Ascending aorta (tissue), 2 donors: Measurements from ENCODE around the gene APBA2. TPM values are rescaled to one million over a fixed set of nuclear protein-coding genes. Genes with fewer than 3 reads are reported as not detected.

Experiments used
- DNase-seq, 2 donors: peaks; one replicate each; pipeline ENCODE4 v3.0.0-alpha.2; 2019; ENCODE audit warnings: low spot score in 2 of 2
- H3K27ac ChIP-seq, 2 donors: fragments of 200-600 bp; sonication (generic); one replicate each; pipeline ENCODE4 v1.5.1; 2016 to 2017; ENCODE audit warnings: mild to moderate bottlenecking in 1 of 2
- H3K27me3 ChIP-seq: fragments of 200-600 bp; sonication (generic); one replicate; pipeline ENCODE4 v1.5.1; 2017
- H3K36me3 ChIP-seq, 2 donors: fragments of 200-600 bp; sonication (generic); one replicate each; pipeline ENCODE4 v1.5.1; 2016
- H3K4me1 ChIP-seq, 2 donors: fragments of 200-600 bp; sonication (generic); one replicate each; pipeline ENCODE4 v1.5.1; 2016 to 2017; ENCODE audit warnings: mild to moderate bottlenecking in 1 of 2
- H3K4me3 ChIP-seq, 2 donors: fragments of 200-600 bp; sonication (generic); one replicate each; pipeline ENCODE4 v1.5.1; 2016 to 2017; ENCODE audit warnings: mild to moderate bottlenecking in 1 of 2
- H3K9me3 ChIP-seq, 2 donors: fragments of 200-600 bp; sonication (generic); one replicate each; pipeline ENCODE4 v1.5.1; 2016
- intact Hi-C: fragments of 100-400 bp; cut with DNase I; formaldehyde crosslinking; loops from one replicate; pipeline ENCODE4 v1.15.1; 2023
- total RNA-seq: library from RNA; depleted of rRNA; stranded (reverse); fragments of >200 nt; gene quantifications from one replicate; pipeline ENCODE4 v1.1.0, GENCODE V29; 2016
- TF ChIP-seq, protein P1 (sequence below), 3 experiments: fragments of 200-600 bp in 2 of 3; fragments of 450-650 bp in 1 of 3; sonication (generic) in 2 of 3; IDR thresholded peaks; one replicate each; pipeline ENCODE4 v1.5.1; 2016 to 2019; ENCODE audit warnings: antibody characterized with exemption in 3 of 3, mild to moderate bottlenecking in 1 of 3, moderate library complexity in 1 of 3

The APBA2 gene
- total RNA-seq, 1 donor from 2014 or later: 2.4 TPM

DNA sequence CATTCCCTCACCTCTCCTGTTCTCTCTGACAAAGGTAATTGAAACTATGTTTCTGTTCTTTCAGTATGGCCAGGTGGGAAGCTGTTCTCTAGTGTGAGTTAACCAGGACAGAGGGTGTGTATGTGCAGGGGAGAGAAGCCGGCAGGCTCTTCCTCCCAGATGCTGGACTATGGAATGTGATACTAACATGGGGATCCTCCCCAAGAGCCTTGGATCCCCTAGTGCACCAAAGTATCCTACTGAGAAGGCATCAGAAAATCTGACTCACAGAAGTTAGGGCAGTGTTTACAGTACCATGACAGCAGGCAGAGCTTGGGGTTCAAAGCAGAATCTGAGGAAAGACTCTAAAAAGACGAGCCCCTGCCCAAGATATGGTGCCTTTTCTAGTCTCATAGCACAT is 123.1 kb downstream of the APBA2 start:
- TF ChIP-seq, protein P1, sequence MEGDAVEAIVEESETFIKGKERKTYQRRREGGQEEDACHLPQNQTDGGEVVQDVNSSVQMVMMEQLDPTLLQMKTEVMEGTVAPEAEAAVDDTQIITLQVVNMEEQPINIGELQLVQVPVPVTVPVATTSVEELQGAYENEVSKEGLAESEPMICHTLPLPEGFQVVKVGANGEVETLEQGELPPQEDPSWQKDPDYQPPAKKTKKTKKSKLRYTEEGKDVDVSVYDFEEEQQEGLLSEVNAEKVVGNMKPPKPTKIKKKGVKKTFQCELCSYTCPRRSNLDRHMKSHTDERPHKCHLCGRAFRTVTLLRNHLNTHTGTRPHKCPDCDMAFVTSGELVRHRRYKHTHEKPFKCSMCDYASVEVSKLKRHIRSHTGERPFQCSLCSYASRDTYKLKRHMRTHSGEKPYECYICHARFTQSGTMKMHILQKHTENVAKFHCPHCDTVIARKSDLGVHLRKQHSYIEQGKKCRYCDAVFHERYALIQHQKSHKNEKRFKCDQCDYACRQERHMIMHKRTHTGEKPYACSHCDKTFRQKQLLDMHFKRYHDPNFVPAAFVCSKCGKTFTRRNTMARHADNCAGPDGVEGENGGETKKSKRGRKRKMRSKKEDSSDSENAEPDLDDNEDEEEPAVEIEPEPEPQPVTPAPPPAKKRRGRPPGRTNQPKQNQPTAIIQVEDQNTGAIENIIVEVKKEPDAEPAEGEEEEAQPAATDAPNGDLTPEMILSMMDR (IDR thresholded peaks at IDR 0.05): no peak
- intact Hi-C loops: no loop called here
- no peak for DNase-seq
- H3K4me3 ChIP-seq: no peak overlapping the region
- no peaks in the 10 kb centered on the region for H3K9me3 ChIP-seq
- no peaks in the 10 kb centered on the region for H3K36me3 ChIP-seq
- no peaks in the 10 kb centered on the region for H3K27me3 ChIP-seq
- no peak overlapping the region for H3K27ac ChIP-seq
- no peaks in the 10 kb centered on the region for H3K4me1 ChIP-seq

DNA sequence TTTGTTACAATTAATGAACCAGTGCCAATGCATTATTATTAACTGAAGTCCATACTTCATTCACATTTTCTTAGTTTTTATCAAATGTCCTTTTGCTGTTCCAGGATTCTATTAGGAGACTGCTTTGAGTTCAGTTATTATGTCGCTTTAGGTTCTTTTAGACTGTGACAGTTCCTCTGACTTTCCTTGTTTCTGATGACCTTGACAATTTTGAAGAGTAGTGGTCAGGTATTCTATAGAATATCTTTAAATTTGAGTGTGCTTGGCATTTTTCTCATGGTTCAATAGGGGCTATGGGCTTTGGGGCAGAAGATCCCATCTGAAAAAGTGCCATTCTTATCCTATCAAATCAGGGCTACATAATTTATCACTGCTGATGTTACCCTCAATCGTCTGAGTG is 126.3 kb downstream of the APBA2 start:
- no peaks in the 10 kb centered on the region for H3K4me1 ChIP-seq
- no peak overlapping the region for H3K27ac ChIP-seq
- intact Hi-C loops: no loop called here
- H3K27me3 ChIP-seq: no peaks in the 10 kb centered on the region
- TF ChIP-seq, protein P1 (IDR thresholded peaks at IDR 0.05): no peak
- H3K9me3 ChIP-seq: no peaks in the 10 kb centered on the region
- no peak overlapping the region for H3K4me3 ChIP-seq
- H3K36me3 ChIP-seq: no peaks in the 10 kb centered on the region
- no peak for DNase-seq

DNA sequence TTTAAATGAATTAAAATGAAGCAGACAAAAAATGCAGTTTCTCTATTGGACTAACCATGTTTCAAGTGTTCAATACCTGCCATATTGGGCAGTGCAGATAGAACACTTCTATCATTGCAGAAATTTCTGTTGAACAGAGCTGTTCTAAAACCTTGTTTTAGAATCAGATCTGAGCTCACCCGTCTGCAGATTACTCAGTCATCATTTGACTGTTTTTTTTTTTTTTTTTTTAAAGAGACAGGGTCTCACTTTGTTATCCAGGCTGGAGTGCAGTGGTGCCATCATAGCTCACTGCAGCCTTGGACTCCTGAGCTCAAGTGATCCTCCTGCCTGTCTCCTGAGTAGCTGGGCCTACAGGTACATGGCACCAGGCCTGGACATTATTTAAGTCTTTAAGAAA is 128.7 kb downstream of the APBA2 start:
- Histone ChIP-seq H3K4me3 (no peak overlapping the region), H3K9me3 (no peaks in the 10 kb centered on the region), H3K27ac (no peak overlapping the region), H3K4me1 (no peaks in the 10 kb centered on the region), H3K27me3 (no peaks in the 10 kb centered on the region), H3K36me3 (no peaks in the 10 kb centered on the region)
- intact Hi-C loops: no loop called here
- no peak for DNase-seq
- TF ChIP-seq, protein P1 (IDR thresholded peaks at IDR 0.05): no peak

DNA sequence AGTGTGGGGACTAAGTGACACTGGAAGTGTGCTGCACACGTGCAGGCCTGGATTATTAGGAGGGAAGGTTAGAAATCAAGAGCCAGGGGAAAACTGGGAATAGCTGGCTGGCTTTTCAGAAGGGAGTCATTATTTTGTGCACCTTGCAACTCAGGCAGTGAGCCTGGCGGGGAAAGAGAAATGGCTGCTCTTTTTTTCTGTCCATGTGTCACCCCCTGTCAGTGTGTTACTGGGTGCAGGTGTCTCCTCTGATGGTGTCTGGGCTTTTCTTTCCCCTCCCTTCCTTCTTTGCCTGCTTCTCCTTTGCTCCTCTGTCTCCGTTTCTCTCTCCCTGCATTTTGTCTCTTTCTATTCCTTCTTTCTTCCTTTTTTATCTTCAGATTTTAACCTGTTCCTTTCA is 130.7 kb downstream of the APBA2 start:
- no peaks in the 10 kb centered on the region for H3K27me3 ChIP-seq
- TF ChIP-seq, protein P1 (IDR thresholded peaks at IDR 0.05): no peak
- no peak overlapping the region for H3K4me3 ChIP-seq
- DNase-seq: no peak
- H3K36me3 ChIP-seq: no peaks in the 10 kb centered on the region
- H3K27ac ChIP-seq: no peak overlapping the region
- intact Hi-C loops: no loop called here
- no peaks in the 10 kb centered on the region for H3K4me1 ChIP-seq
- H3K9me3 ChIP-seq: no peaks in the 10 kb centered on the region

DNA sequence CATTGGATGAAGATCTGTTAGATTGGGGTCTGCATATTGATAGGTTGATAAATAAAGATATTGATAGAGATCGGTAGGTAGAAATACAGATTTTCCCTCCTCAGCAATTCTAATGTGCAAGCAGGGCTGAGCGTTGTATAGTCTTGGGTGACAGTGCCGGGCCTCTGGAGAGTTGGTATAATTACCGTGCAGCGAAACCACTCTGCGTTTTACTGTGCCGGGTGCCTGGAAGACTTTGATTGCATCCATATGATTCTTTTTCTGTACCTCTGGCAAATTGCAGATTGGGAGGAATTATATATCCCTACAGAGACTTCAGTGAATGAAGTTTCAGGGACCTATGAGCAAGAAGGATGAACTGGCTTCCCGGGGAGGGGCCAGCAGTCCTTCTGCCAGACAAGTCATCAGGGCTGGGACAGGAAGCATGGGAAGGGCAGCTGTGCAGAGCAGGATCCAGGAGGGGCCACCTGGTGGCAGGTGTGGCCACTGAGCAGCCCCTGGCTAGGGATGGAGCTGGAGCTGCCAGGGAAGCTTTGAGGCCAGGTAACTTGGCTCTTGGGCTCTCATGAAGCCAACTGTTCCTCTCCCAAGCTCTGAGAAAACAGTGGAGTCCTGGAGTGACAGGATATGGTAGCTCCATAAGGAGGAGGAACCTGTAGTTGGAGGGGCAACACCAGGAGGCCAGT is 132.5 kb downstream of the APBA2 start:
- TF ChIP-seq, protein P1 (IDR thresholded peaks at IDR 0.05): no peak
- H3K27ac ChIP-seq: no peak overlapping the region
- no peaks in the 10 kb centered on the region for H3K4me1 ChIP-seq
- H3K4me3 ChIP-seq: no peak overlapping the region
- H3K27me3 ChIP-seq: no peaks in the 10 kb centered on the region
- no peaks in the 10 kb centered on the region for H3K9me3 ChIP-seq
- H3K36me3 ChIP-seq: no peaks in the 10 kb centered on the region
- DNase-seq: no peak
- intact Hi-C loops: no loop called here
